Fibroblast of villous mesenchyme (primary cell): Measurements from ENCODE around the gene RNH1. TPM values are rescaled to one million over a fixed set of nuclear protein-coding genes. Genes with fewer than 3 reads are reported as not detected.
A peak's percentile ranks its signal among the peaks of the same experiment; 100 is the strongest.

Experiments
- DNase-seq: peaks from one replicate; pipeline ENCODE4 v3.0.0-alpha.2; 2010; ENCODE audit warnings: low read depth
- H3K4me3 ChIP-seq: 2 replicates; pipeline ENCODE4 v1.5.1; 2011; ENCODE audit warnings: low read depth, mild to moderate bottlenecking, low read length
- CTCF ChIP-seq: IDR thresholded peaks from 2 replicates; pipeline ENCODE4 v1.5.1; 2012; ENCODE audit warnings: low read depth, mild to moderate bottlenecking, low read length; ENCODE audit not compliant: insufficient read depth
- total RNA-seq: library from RNA; depleted of rRNA; stranded (reverse); fragments of >200 nt; gene quantifications from 2 replicates; pipeline ENCODE4 v1.2.3, GENCODE V29; 2012

RNH1 gene
- total RNA-seq, 1 donor = 259 TPM

DNA sequence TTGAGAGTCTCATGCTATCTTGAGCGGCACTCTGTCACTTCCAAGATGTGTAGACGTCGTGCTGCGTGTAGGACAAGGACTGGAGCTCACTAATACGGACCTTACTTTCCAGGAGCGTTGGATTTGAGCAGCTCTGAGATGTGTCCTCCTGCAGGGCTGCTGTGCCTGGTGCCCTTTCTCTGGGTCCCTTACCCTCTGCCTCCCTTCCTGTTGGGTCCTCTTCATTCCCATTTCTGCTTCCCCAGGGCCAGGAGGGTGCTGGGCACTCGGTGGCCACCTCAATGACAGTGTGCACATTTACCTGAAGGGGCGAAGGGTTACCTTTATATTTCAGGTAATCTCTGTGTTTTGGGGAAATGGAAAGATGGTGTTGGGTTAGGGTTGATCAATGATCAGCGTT, 53.0 kb downstream of the RNH1 start:
- DNase-seq = no peak
- TF ChIP-seq CTCF = no peak
- H3K4me3 ChIP-seq = no peak overlapping the region

- no peak for TF ChIP-seq CTCF
- no peak overlapping the region for H3K4me3 ChIP-seq
- DNase-seq = no peak
Measured at GRCh38 chr11:453564-453963, 53.5 kb downstream of the RNH1 start.

DNA sequence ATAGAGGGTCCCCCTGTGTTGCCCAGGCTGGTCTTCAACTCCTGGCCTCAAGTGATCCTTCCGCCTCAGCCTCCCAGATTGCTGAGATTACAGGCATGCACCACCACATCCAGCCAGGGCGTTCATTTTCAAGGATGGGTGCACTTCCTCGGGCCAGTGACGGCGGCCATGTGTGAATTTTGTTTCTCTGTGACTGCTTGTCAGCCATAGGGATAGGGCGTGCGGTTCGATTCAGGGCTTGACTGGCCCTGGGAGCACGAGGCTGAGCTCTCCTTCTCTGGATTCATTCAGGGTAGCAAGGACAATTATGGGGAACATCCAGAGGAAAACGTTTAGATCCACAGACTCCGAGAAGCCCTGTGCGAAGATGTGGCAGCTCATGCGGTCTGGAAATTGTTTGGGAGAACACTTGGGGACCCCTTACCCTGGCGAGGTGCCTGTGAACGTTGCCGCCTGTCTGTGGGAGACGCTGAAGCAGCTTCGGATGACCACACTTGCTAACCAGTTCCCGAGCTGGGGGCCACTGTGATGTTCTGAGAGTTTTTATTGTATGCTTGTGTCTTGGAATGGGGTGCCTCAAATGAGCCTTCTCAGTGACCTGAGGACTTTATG, 54.0 kb downstream of the RNH1 start:
- no peak for DNase-seq
- no peak overlapping the region for H3K4me3 ChIP-seq
- TF ChIP-seq CTCF = no peak

DNA sequence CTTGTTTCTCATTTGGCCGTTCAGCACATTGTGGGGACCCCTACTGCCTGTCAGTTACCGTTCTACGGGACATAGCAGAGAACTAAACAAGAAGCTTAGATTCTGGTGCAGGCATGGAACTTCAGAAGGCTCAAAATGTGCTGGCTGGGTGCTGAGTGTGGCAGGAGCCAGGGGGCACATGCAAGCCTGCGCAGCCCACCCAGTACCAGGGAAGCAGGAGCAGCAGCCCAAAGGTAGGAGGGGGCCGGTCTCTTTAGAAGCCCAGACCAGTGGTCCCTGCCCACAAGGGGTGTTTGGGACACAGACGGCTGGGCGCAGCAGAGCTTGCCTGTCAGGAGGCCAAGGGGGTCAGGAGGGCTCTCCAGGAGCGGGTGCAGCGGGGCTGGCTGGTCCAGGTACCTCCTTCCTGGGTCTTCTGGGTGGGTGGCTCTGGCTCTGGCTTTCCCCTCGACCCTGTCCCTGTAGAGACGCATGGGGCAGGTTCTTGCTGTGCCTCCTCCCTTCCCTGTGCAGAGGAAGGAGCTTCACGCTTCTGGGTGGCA, 54.8 kb downstream of the RNH1 start:
- H3K4me3 ChIP-seq = no peak overlapping the region
- no peak for DNase-seq
- no peak for TF ChIP-seq CTCF

GRCh38 chr11:451738-452137, 55.3 kb downstream of the RNH1 start:
- H3K4me3 ChIP-seq = peak overlapping the region; percentile 82
- TF ChIP-seq CTCF = no peak
- no peak for DNase-seq

GRCh38 chr11:450809-451451, 56.1 kb downstream of the RNH1 start:
- peak; percentile 77 for DNase-seq

More at GRCh38 chr11:450809-451451, 56.1 kb downstream of the RNH1 start:
- peak; percentile 2 for TF ChIP-seq CTCF
- H3K4me3 ChIP-seq = peak overlapping the region; percentile 82
